ENCODE measurements around the gene FBXW7.
"Not testable (repeated sequence)": the region's sequence is repeated elsewhere in the genome, so short reads cannot be mapped to it uniquely, and the experiment has no call there.

Gene FBXW7

GRCh38 chr4:152535903-152536544 lies at the start of gene FBXW7:
Gene FBXW7, minus strand, starts transcription at chr4:152536092. Its CDS starts 124,289 bp downstream, at chr4:152411803.
- DNase-seq (ENCODE audit: low spot score), result peak; percentile 97

GRCh38 chr4:152585023-152585441 lies 49.1 kb upstream of the FBXW7 start:
- DNase-seq (ENCODE audit: low spot score), result no peak

GRCh38 chr4:152581536-152582160 lies 45.8 kb upstream of the FBXW7 start:
- no peak for DNase-seq (ENCODE audit: low spot score)

GRCh38 chr4:152579916-152580315 lies 44.0 kb upstream of the FBXW7 start:
- DNase-seq (ENCODE audit: low spot score), result no peak

- no peak for DNase-seq (ENCODE audit: low spot score)
These were observed 43.3 kb upstream of the FBXW7 start for GRCh38 chr4:152579107-152579764.

- no peak for DNase-seq (ENCODE audit: low spot score)
These were observed 42.8 kb upstream of the FBXW7 start for GRCh38 chr4:152578670-152579069.

- DNase-seq (ENCODE audit: low spot score), result no peak
These were observed 42.0 kb upstream of the FBXW7 start for GRCh38 chr4:152577708-152578396.

GRCh38 chr4:152575533-152575932 lies 39.6 kb upstream of the FBXW7 start:
- DNase-seq (ENCODE audit: low spot score), result no peak

GRCh38 chr4:152573861-152574260 lies 38.0 kb upstream of the FBXW7 start:
- no peak for DNase-seq (ENCODE audit: low spot score)

GRCh38 chr4:152572417-152573086 lies 36.7 kb upstream of the FBXW7 start:
- DNase-seq (ENCODE audit: low spot score), result no peak

- DNase-seq (ENCODE audit: low spot score), result no peak
These were observed 35.9 kb upstream of the FBXW7 start for GRCh38 chr4:152571770-152572169.

GRCh38 chr4:152571296-152571695 lies 35.4 kb upstream of the FBXW7 start:
- no peak for DNase-seq (ENCODE audit: low spot score)

GRCh38 chr4:152565333-152565732 lies 29.4 kb upstream of the FBXW7 start:
- no peak for DNase-seq (ENCODE audit: low spot score)

- DNase-seq (ENCODE audit: low spot score), result no peak
These were observed 28.4 kb upstream of the FBXW7 start for GRCh38 chr4:152564336-152564735.

- no peak for DNase-seq (ENCODE audit: low spot score)
These were observed 27.3 kb upstream of the FBXW7 start for GRCh38 chr4:152563209-152563608.

- no peak for DNase-seq (ENCODE audit: low spot score)
These were observed 23.7 kb upstream of the FBXW7 start for GRCh38 chr4:152559641-152560040.

GRCh38 chr4:152558396-152558795 lies 22.5 kb upstream of the FBXW7 start:
- no peak for DNase-seq (ENCODE audit: low spot score)

GRCh38 chr4:152556834-152557233 lies 20.9 kb upstream of the FBXW7 start:
- DNase-seq (ENCODE audit: low spot score), result no peak

GRCh38 chr4:152556283-152556682 lies 20.4 kb upstream of the FBXW7 start:
- DNase-seq (ENCODE audit: low spot score), result no peak

GRCh38 chr4:152554742-152555141 lies 18.9 kb upstream of the FBXW7 start:
- no peak for DNase-seq (ENCODE audit: low spot score)

GRCh38 chr4:152550687-152551086 lies 14.8 kb upstream of the FBXW7 start:
- DNase-seq (ENCODE audit: low spot score), result not testable (repeated sequence)

GRCh38 chr4:152545088-152545487 lies 9.2 kb upstream of the FBXW7 start:
- DNase-seq (ENCODE audit: low spot score), result no peak

All from kidney capillary endothelial cell (primary cell).